Loucy (cell line): ENCODE measurements around the gene RBMS3.

Experiments used
- H2AFZ ChIP-seq: fragments of 200-600 bp; sonication (generic); 2 replicates; pipeline ENCODE4 v1.6.0; 2016; ENCODE audit warnings: antibody characterized with exemption, mild to moderate bottlenecking, low read length, moderate library complexity
- H3F3A ChIP-seq: fragments of 200-600 bp; 2 replicates; pipeline ENCODE4 v1.6.0; 2016; ENCODE audit warnings: antibody characterized with exemption, low read depth, mild to moderate bottlenecking
- H3K27me3 ChIP-seq: fragments of 200-600 bp; sonication (generic); 2 replicates; pipeline ENCODE4 v1.6.1; 2014; ENCODE audit warnings: low read length, mild to moderate bottlenecking; ENCODE audit not compliant: insufficient read depth, poor library complexity, severe bottlenecking
- H3K36me3 ChIP-seq: fragments of 200-600 bp; sonication (generic); 2 replicates; pipeline ENCODE4 v1.6.1; 2016; ENCODE audit warnings: low read length; ENCODE audit not compliant: insufficient read depth
- H3K4me1 ChIP-seq: fragments of 200-600 bp; sonication (generic); 2 replicates; pipeline ENCODE4 v1.5.1; 2014; ENCODE audit warnings: low read length, mild to moderate bottlenecking; ENCODE audit not compliant: insufficient read depth, poor library complexity, severe bottlenecking
- H3K4me2 ChIP-seq: fragments of 200-600 bp; sonication (generic); 2 replicates; pipeline ENCODE4 v1.6.0; 2014; ENCODE audit warnings: antibody characterized with exemption, low read length, low read depth, mild to moderate bottlenecking; ENCODE audit not compliant: poor library complexity, severe bottlenecking
- H3K4me3 ChIP-seq: fragments of 200-600 bp; sonication (generic); 2 replicates; pipeline ENCODE4 v1.5.1; 2014; ENCODE audit warnings: low read length, mild to moderate bottlenecking, mixed read lengths; ENCODE audit not compliant: poor library complexity, severe bottlenecking
- H3K79me2 ChIP-seq: fragments of 200-600 bp; sonication (generic); 2 replicates; pipeline ENCODE4 v1.6.1; 2014; ENCODE audit warnings: low read length; ENCODE audit not compliant: insufficient read depth
- H3K9ac ChIP-seq: fragments of 200-600 bp; sonication (generic); 2 replicates; pipeline ENCODE4 v1.6.0; 2014; ENCODE audit warnings: mild to moderate bottlenecking, low read depth, low read length, moderate library complexity; ENCODE audit not compliant: poor library complexity, severe bottlenecking
- H3K9me2 ChIP-seq: fragments of 200-600 bp; sonication (generic); replicated peaks from 2 replicates; pipeline ENCODE4 v1.6.1; 2016; ENCODE audit warnings: low read depth, low read length, mixed read lengths
- H3K9me3 ChIP-seq: fragments of 200-600 bp; sonication (generic); 2 replicates; pipeline ENCODE4 v1.6.1; 2014; ENCODE audit warnings: mild to moderate bottlenecking, antibody characterized with exemption, low read length, low read depth; ENCODE audit not compliant: insufficient read depth
- H4K20me1 ChIP-seq: fragments of 200-600 bp; sonication (generic); 2 replicates; pipeline ENCODE4 v1.6.0; 2014; ENCODE audit warnings: antibody characterized with exemption, low read length, mild to moderate bottlenecking; ENCODE audit not compliant: insufficient read depth, poor library complexity, severe bottlenecking
- CTCF ChIP-seq: fragments of 200-600 bp; sonication (generic); conservative IDR thresholded peaks from 2 replicates; pipeline ENCODE4 v1.5.1; 2014; ENCODE audit warnings: mild to moderate bottlenecking, antibody characterized with exemption, low read length
- EZH2phosphoT487 ChIP-seq: fragments of 200-600 bp; IDR thresholded peaks from 2 replicates; pipeline ENCODE4 v1.6.1; 2018; ENCODE audit warnings: antibody characterized with exemption, mild to moderate bottlenecking, moderate library complexity, borderline replicate concordance

RBMS3 gene

GRCh38 chr3:29700256-29700655 lies 419.4 kb downstream of the RBMS3 start:
- no peaks in the 10 kb centered on the region for H3K27me3 ChIP-seq
- no peaks in the 10 kb centered on the region for H3K9me3 ChIP-seq
- H2AFZ ChIP-seq: no peak overlapping the region
- no peak overlapping the region for H3K4me2 ChIP-seq
- TF ChIP-seq CTCF: no peak
- TF ChIP-seq EZH2phosphoT487: no peak
- no peaks in the 10 kb centered on the region for H3K79me2 ChIP-seq
- H4K20me1 ChIP-seq: no peaks in the 10 kb centered on the region
- H3K4me3 ChIP-seq: no peak overlapping the region
- no peaks in the 10 kb centered on the region for H3K36me3 ChIP-seq
- no peak overlapping the region for H3K9ac ChIP-seq
- no peaks in the 10 kb centered on the region for H3K4me1 ChIP-seq
- H3F3A ChIP-seq: no peaks in the 10 kb centered on the region
- H3K9me2 ChIP-seq: no peaks in the 10 kb centered on the region

- Histone ChIP-seq H3K9ac (no peak overlapping the region), H3K4me2 (no peak overlapping the region), H3K36me3 (no peaks in the 10 kb centered on the region), H4K20me1 (no peaks in the 10 kb centered on the region), H2AFZ (no peak overlapping the region), H3F3A (no peaks in the 10 kb centered on the region), H3K9me3 (no peaks in the 10 kb centered on the region), H3K9me2 (no peaks in the 10 kb centered on the region), H3K4me3 (no peak overlapping the region), H3K79me2 (no peaks in the 10 kb centered on the region), H3K27me3 (no peaks in the 10 kb centered on the region), H3K4me1 (no peaks in the 10 kb centered on the region)
- no peak for TF ChIP-seq CTCF
- TF ChIP-seq EZH2phosphoT487: no peak
Measured at GRCh38 chr3:29701326-29701983, 420.6 kb downstream of the RBMS3 start.

GRCh38 chr3:29705906-29706844 lies 425.3 kb downstream of the RBMS3 start:
- Histone ChIP-seq H3K4me1 (no peaks in the 10 kb centered on the region), H3F3A (no peaks in the 10 kb centered on the region), H3K9ac (no peak overlapping the region), H3K4me2 (no peak overlapping the region), H4K20me1 (no peaks in the 10 kb centered on the region), H3K4me3 (no peak overlapping the region), H3K9me2 (no peaks in the 10 kb centered on the region), H2AFZ (no peak overlapping the region), H3K27me3 (no peaks in the 10 kb centered on the region), H3K79me2 (no peaks in the 10 kb centered on the region), H3K9me3 (no peaks in the 10 kb centered on the region), H3K36me3 (no peaks in the 10 kb centered on the region)
- TF ChIP-seq EZH2phosphoT487: no peak
- no peak for TF ChIP-seq CTCF
